Medulla oblongata (tissue), 1 donor: ENCODE data around the gene MESP2.

Source experiments
- DNase-seq: peaks from one replicate; pipeline ENCODE4 v3.0.0-alpha.2; 2015; ENCODE audit errors: extremely low spot score

Gene MESP2

GRCh38 chr15:89754361-89755154, 21.6 kb upstream of the MESP2 start:
- DNase-seq, result no peak

GRCh38 chr15:89755701-89756100, 20.4 kb upstream of the MESP2 start:
- DNase-seq, result no peak

- no peak for DNase-seq
Measured at GRCh38 chr15:89756897-89757296, 19.2 kb upstream of the MESP2 start.

- DNase-seq, result no peak
Measured at GRCh38 chr15:89758283-89758682, 17.8 kb upstream of the MESP2 start.

- no peak for DNase-seq
Measured at GRCh38 chr15:89758981-89759380, 17.2 kb upstream of the MESP2 start.

GRCh38 chr15:89759835-89760234, 16.3 kb upstream of the MESP2 start:
- DNase-seq, result no peak

GRCh38 chr15:89760303-89761008, 15.7 kb upstream of the MESP2 start:
- peak; percentile 86 for DNase-seq

- no peak for DNase-seq
Measured at GRCh38 chr15:89761009-89761831, 14.9 kb upstream of the MESP2 start.

- no peak for DNase-seq
Measured at GRCh38 chr15:89761929-89762328, 14.2 kb upstream of the MESP2 start.

- no peak for DNase-seq
Measured at GRCh38 chr15:89765694-89766093, 10.4 kb upstream of the MESP2 start.

- no peak for DNase-seq
Measured at GRCh38 chr15:89766357-89767311, 9.5 kb upstream of the MESP2 start.

- no peak for DNase-seq
Measured at GRCh38 chr15:89767411-89767915, 8.7 kb upstream of the MESP2 start.

GRCh38 chr15:89768071-89768500, 8.0 kb upstream of the MESP2 start:
- no peak for DNase-seq

GRCh38 chr15:89769366-89769765, 6.8 kb upstream of the MESP2 start:
- DNase-seq, result no peak

GRCh38 chr15:89770041-89770440, 6.1 kb upstream of the MESP2 start:
- no peak for DNase-seq

GRCh38 chr15:89772932-89773583, 3.1 kb upstream of the MESP2 start:
- no peak for DNase-seq

- no peak for DNase-seq
Measured at GRCh38 chr15:89774492-89774891, 1.6 kb upstream of the MESP2 start.

- DNase-seq, result no peak
Measured at GRCh38 chr15:89775815-89776214, 317 bp upstream of the MESP2 start.

- no peak for DNase-seq
Measured at GRCh38 chr15:89777073-89777751, 1.1 kb downstream of the MESP2 start.
